ENCODE data around the gene NFKBIE. TPM values are rescaled to one million over a fixed set of nuclear protein-coding genes. Genes with fewer than 3 reads are reported as not detected.
A peak's percentile ranks its signal among the peaks of the same experiment; 100 is the strongest.

Gene NFKBIE
- total and polyA plus RNA-seq, 2 of the 13 experiments (the other 11 are each of a cell fraction or from before 2014, with no cell fraction given): 6.7 to 14.5 TPM

DNA sequence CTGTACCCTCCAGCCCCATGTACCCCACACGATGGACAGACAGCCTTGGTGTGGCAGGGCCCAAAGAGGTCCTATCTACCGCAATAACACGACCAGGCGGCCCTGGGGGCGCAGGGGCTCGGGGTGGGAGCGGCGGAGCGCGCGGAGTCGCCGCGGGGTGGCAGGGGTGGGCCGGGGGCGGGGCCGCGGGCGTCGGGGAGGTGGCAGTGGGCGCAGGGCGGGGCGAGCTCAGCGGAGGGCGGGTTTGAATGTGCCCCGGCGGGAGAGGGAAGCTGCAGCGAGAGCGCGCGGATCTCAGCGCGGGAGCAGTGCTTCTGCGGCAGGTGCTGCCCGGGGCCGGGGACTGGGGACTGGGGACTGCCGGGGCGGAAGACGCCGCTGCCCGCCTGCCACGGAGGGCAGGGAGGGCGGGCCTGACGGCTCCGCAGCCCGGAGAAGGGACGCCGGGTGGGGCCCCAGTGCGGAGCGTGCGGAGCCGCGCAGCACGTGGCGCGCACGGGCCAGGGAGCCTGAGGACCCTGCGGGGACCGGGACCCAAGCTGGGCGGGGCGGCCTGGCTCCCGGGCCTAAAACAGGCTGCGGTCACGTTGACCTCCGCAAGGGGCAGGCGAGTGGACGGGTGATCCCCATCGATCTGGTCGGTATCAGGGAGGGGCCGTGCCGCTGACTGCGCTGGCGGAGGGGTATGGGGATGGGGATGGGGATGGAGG lies 41.9 kb downstream of the NFKBIE start, which contains the start of gene SLC29A1 (continued):
- TF ChIP-seq ZNF318 (CRISPR knock-in tag; IDR thresholded peaks at IDR 0.05) (no peak), ZBTB7A (CRISPR knock-in tag; IDR thresholded peaks at IDR 0.05) (peak; percentile 44; the same call in 1 of the 2 replicates), ZNF883 (CRISPR knock-in tag; IDR thresholded peaks at IDR 0.05; ENCODE audit: not compliant biosample characterization) (no peak), THYN1 (CRISPR knock-in tag; IDR thresholded peaks at IDR 0.05; ENCODE audit: borderline replicate concordance, low read depth) (no peak), ZNF292 (CRISPR knock-in tag; IDR thresholded peaks at IDR 0.05; ENCODE audit: borderline replicate concordance, low read depth) (no peak), ZNF350 (CRISPR knock-in tag; IDR thresholded peaks at IDR 0.05; ENCODE audit: borderline replicate concordance, low read depth) (no peak), FOXK1 (CRISPR knock-in tag; IDR thresholded peaks at IDR 0.05; ENCODE audit: borderline replicate concordance, low read depth) (no peak), GZF1 (CRISPR knock-in tag; IDR thresholded peaks at IDR 0.05) (no peak), AKNA (CRISPR knock-in tag; IDR thresholded peaks at IDR 0.05; ENCODE audit: borderline replicate concordance) (no peak), EEA1 (CRISPR knock-in tag; IDR thresholded peaks at IDR 0.05; ENCODE audit: borderline replicate concordance) (no peak; the same call in none of the 2 replicates), ZFP36 (IDR thresholded peaks at IDR 0.05; ENCODE audit: borderline replicate concordance, low read depth, low read length, partially characterized antibody) (no peak), HNRNPLL (IDR thresholded peaks at IDR 0.05; ENCODE audit: low read depth, low read length, poor library complexity, severe bottlenecking) (peak; percentile 84)
- TF ChIP-seq, protein P1, sequence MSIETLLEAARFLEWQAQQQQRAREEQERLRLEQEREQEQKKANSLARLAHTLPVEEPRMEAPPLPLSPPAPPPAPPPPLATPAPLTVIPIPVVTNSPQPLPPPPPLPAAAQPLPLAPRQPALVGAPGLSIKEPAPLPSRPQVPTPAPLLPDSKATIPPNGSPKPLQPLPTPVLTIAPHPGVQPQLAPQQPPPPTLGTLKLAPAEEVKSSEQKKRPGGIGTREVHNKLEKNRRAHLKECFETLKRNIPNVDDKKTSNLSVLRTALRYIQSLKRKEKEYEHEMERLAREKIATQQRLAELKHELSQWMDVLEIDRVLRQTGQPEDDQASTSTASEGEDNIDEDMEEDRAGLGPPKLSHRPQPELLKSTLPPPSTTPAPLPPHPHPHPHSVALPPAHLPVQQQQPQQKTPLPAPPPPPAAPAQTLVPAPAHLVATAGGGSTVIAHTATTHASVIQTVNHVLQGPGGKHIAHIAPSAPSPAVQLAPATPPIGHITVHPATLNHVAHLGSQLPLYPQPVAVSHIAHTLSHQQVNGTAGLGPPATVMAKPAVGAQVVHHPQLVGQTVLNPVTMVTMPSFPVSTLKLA (IDR thresholded peaks at IDR 0.05): peak; percentile 42

Data from HepG2 (cell line).